Measurements from ENCODE around the gene EXOC3L4. TPM values are rescaled to one million over a fixed set of nuclear protein-coding genes. Genes with fewer than 3 reads are reported as not detected.

Gene EXOC3L4
- total RNA-seq, 2 experiments from 2014 or later: not detected

- no peaks in the 10 kb centered on the region for H3K9me2 ChIP-seq (ENCODE audit: insufficient read depth, low read length)
- no peak for TF ChIP-seq CTCF (conservative IDR thresholded peaks at IDR 0.05; ENCODE audit: low read length)
- no peak for TF ChIP-seq EZH2phosphoT487 (IDR thresholded peaks at IDR 0.05; ENCODE audit: borderline replicate concordance, low read depth, low read length)
- no peaks in the 10 kb centered on the region for H3K79me2 ChIP-seq (ENCODE audit: insufficient read depth, low read depth, low read length)
- H3K4me3 ChIP-seq (ENCODE audit: low read depth, low read length, poor library complexity, severe bottlenecking): no peak overlapping the region
- H3K4me2 ChIP-seq (ENCODE audit: low read length): no peak overlapping the region
- no peaks in the 10 kb centered on the region for H3K9me3 ChIP-seq (ENCODE audit: low read length)
- CTCF ChIA-PET (ENCODE audit: unreplicated experiment): no interaction called here
- intact Hi-C loops (cut with micrococcal nuclease; ENCODE audit: unreplicated experiment): no loop called here
- H3K4me1 ChIP-seq (ENCODE audit: insufficient read depth, low read length, poor library complexity, severe bottlenecking): no peaks in the 10 kb centered on the region
- no peaks in the 10 kb centered on the region for H3K36me3 ChIP-seq (ENCODE audit: insufficient read depth, low read length)
- H3K27ac ChIP-seq (ENCODE audit: low read depth, low read length, poor library complexity, severe bottlenecking): no peak overlapping the region
- no peak for DNase-seq (ENCODE audit: low spot score)
- POLR2A ChIA-PET: interaction anchor here (0.6 kb wide), 2 partner anchors 69 to 96 kb away, joined by 3 to 4 read pairs; no protein-coding TSS in a partner anchor
- BruUV-seq (replicated peaks): no TSS peak
- H4K20me1 ChIP-seq (ENCODE audit: insufficient read depth, low read length): no peaks in the 10 kb centered on the region
- no peak overlapping the region for H2AFZ ChIP-seq (ENCODE audit: low read length)
Observed at GRCh38 chr14:103058164-103059055, 36.1 kb upstream of the EXOC3L4 start.

DNA sequence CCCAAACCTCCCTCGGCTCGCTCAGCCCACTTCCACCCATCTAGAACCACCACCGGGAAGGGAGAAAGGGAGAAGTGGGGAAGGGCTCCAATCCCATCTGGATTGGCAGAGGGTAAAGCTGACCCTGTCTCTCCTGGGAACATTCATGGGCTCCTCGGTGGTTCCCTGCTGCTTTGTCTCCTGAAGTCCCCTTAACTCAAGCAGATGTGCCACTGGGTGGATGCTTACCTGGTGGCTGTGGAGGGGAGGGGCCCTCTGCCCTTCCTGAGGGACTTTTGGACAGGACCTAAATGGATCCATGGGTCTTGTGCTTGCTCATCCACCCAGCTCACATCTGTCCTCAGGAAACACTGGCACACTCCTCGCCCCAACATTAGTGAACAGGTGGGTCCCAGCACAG, 35.0 kb upstream of the EXOC3L4 start:
- Histone ChIP-seq H3K36me3 (ENCODE audit: insufficient read depth, low read length) (no peaks in the 10 kb centered on the region), H3K4me1 (ENCODE audit: insufficient read depth, low read length, poor library complexity, severe bottlenecking) (no peaks in the 10 kb centered on the region), H2AFZ (ENCODE audit: low read length) (no peak overlapping the region), H3K9me3 (ENCODE audit: low read length) (no peaks in the 10 kb centered on the region), H3K9me2 (ENCODE audit: insufficient read depth, low read length) (no peaks in the 10 kb centered on the region), H3K4me3 (ENCODE audit: low read depth, low read length, poor library complexity, severe bottlenecking) (no peak overlapping the region), H3K27ac (ENCODE audit: low read depth, low read length, poor library complexity, severe bottlenecking) (no peak overlapping the region), H3K4me2 (ENCODE audit: low read length) (no peak overlapping the region), H3K79me2 (ENCODE audit: insufficient read depth, low read depth, low read length) (no peaks in the 10 kb centered on the region), H4K20me1 (ENCODE audit: insufficient read depth, low read length) (no peaks in the 10 kb centered on the region)
- DNase-seq (ENCODE audit: low spot score): no peak
- POLR2A ChIA-PET: no interaction called here
- no peak for TF ChIP-seq CTCF (conservative IDR thresholded peaks at IDR 0.05; ENCODE audit: low read length)
- BruUV-seq (replicated peaks): no TSS peak
- CTCF ChIA-PET (ENCODE audit: unreplicated experiment): no interaction called here
- intact Hi-C loops (cut with micrococcal nuclease; ENCODE audit: unreplicated experiment): no loop called here

- ChIA-PET CTCF (ENCODE audit: unreplicated experiment) (no interaction called here), POLR2A (interaction anchor here (0.6 to 0.7 kb wide), 2 partner anchors 15 to 119 kb away, joined by 3 to 4 read pairs; no protein-coding TSS in a partner anchor)
- H3K4me3 ChIP-seq (ENCODE audit: low read depth, low read length, poor library complexity, severe bottlenecking): no peak overlapping the region
- H3K4me1 ChIP-seq (ENCODE audit: insufficient read depth, low read length, poor library complexity, severe bottlenecking): no peaks in the 10 kb centered on the region
- H3K9me3 ChIP-seq (ENCODE audit: low read length): no peaks in the 10 kb centered on the region
- no TSS peak for BruUV-seq (replicated peaks)
- DNase-seq (ENCODE audit: low spot score): no peak
- no peaks in the 10 kb centered on the region for H3K79me2 ChIP-seq (ENCODE audit: insufficient read depth, low read depth, low read length)
- no peak overlapping the region for H2AFZ ChIP-seq (ENCODE audit: low read length)
- H3K36me3 ChIP-seq (ENCODE audit: insufficient read depth, low read length): no peaks in the 10 kb centered on the region
- no peaks in the 10 kb centered on the region for H4K20me1 ChIP-seq (ENCODE audit: insufficient read depth, low read length)
- H3K9me2 ChIP-seq (ENCODE audit: insufficient read depth, low read length): no peaks in the 10 kb centered on the region
- no peak overlapping the region for H3K27ac ChIP-seq (ENCODE audit: low read depth, low read length, poor library complexity, severe bottlenecking)
- intact Hi-C loops (cut with micrococcal nuclease; ENCODE audit: unreplicated experiment): no loop called here
- TF ChIP-seq EZH2phosphoT487 (IDR thresholded peaks at IDR 0.05; ENCODE audit: borderline replicate concordance, low read depth, low read length): no peak
- no peak for TF ChIP-seq CTCF (conservative IDR thresholded peaks at IDR 0.05; ENCODE audit: low read length)
- H3K4me2 ChIP-seq (ENCODE audit: low read length): no peak overlapping the region
Observed at GRCh38 chr14:103061482-103061976, 33.0 kb upstream of the EXOC3L4 start.

Measured in OCI-LY7 (cell line).